WTC11 (cell line): ENCODE results near the gene CTNNA1. TPM values are rescaled to one million over a fixed set of nuclear protein-coding genes. Genes with fewer than 3 reads are reported as not detected.

Experiments used
- ATAC-seq: fragments of 200-7000 bp; cut with Tn5 transposase; 2 replicates; pipeline ENCODE4 v1.10.0; 2021; ENCODE audit warnings: mild to moderate bottlenecking, moderate library complexity
- CTCF ChIA-PET: fragments of 300-600 bp; sonication (Branson Sonifier 250); formaldehyde crosslinking; loops from one replicate; lab custom pipeline; 2021; ENCODE audit warnings: antibody characterized with exemption; lab: Charles Lee
- POLR2A ChIA-PET: fragments of 350-600 bp; sonication (Branson Sonifier 250); formaldehyde crosslinking; loops from one replicate; lab custom pipeline; 2021; ENCODE audit warnings: antibody characterized with exemption; lab: Charles Lee
- DNase-seq: peaks from one replicate; pipeline ENCODE4 v3.0.0; 2021; ENCODE audit warnings: low spot score
- H3K27ac Mint-ChIP-seq: 2 replicates; pipeline ENCODE4 v1.8.0; 2021; ENCODE audit warnings: mixed read lengths
- H3K27me3 Mint-ChIP-seq: 2 replicates; pipeline ENCODE4 v1.8.0; 2021; ENCODE audit warnings: low read depth, mild to moderate bottlenecking, moderate library complexity, mixed read lengths
- H3K36me3 Mint-ChIP-seq: 2 replicates; pipeline ENCODE4 v1.8.0; 2021; ENCODE audit warnings: mixed read lengths
- H3K4me1 Mint-ChIP-seq: 2 replicates; pipeline ENCODE4 v1.8.0; 2022; ENCODE audit warnings: mixed read lengths
- H3K4me3 Mint-ChIP-seq: 2 replicates; pipeline ENCODE4 v1.8.0; 2021; ENCODE audit warnings: mild to moderate bottlenecking, moderate library complexity, mixed read lengths
- H3K9me3 Mint-ChIP-seq: 2 replicates; pipeline ENCODE4 v1.8.0; 2021; ENCODE audit warnings: mixed read lengths
- AFF4 ChIP-seq: sonication (generic); formaldehyde crosslinking; IDR thresholded peaks from 2 replicates; pipeline ENCODE4 v1.8.1; 2023; ENCODE audit warnings: mild to moderate bottlenecking, missing genetic modification reagents, borderline replicate concordance
- AR ChIP-seq: fragments of 250-450 bp; sonication (Bioruptor Pico); IDR thresholded peaks from 2 replicates; pipeline ENCODE4 v1.9.0; 2021; ENCODE audit warnings: mild to moderate bottlenecking
- ATF1 ChIP-seq: sonication (generic); formaldehyde crosslinking; IDR thresholded peaks from 2 replicates; pipeline ENCODE4 v1.8.1; 2023; ENCODE audit warnings: mild to moderate bottlenecking, moderate library complexity, missing genetic modification reagents
- CREM ChIP-seq: sonication (generic); formaldehyde crosslinking; IDR thresholded peaks from 2 replicates; pipeline ENCODE4 v1.8.1; 2022; ENCODE audit warnings: mild to moderate bottlenecking, missing genetic modification reagents, moderate library complexity
- FOXK1 ChIP-seq: sonication (generic); formaldehyde crosslinking; IDR thresholded peaks from 2 replicates; pipeline ENCODE4 v1.8.0; 2022; ENCODE audit warnings: mild to moderate bottlenecking, moderate library complexity, missing genetic modification reagents
- FOXP4 ChIP-seq: sonication (generic); formaldehyde crosslinking; IDR thresholded peaks from 2 replicates; pipeline ENCODE4 v1.8.0; 2022; ENCODE audit warnings: mild to moderate bottlenecking, missing genetic modification reagents
- GABPB1 ChIP-seq: sonication (generic); formaldehyde crosslinking; IDR thresholded peaks from 2 replicates; pipeline ENCODE4 v1.8.1; 2023; ENCODE audit warnings: mild to moderate bottlenecking, missing genetic modification reagents
- JAZF1 ChIP-seq: fragments of 250-450 bp; sonication (Bioruptor Pico); IDR thresholded peaks from 2 replicates; pipeline ENCODE4 v1.9.0; 2021; ENCODE audit warnings: moderate library complexity, mild to moderate bottlenecking, inconsistent platforms
- JUN ChIP-seq: sonication (generic); formaldehyde crosslinking; IDR thresholded peaks from 2 replicates; pipeline ENCODE4 v1.8.0; 2023; ENCODE audit warnings: mild to moderate bottlenecking, missing genetic modification reagents
- MXD4 ChIP-seq: fragments of 250-450 bp; sonication (Bioruptor Pico); IDR thresholded peaks from 2 replicates; pipeline ENCODE4 v1.8.0; 2021; ENCODE audit warnings: mild to moderate bottlenecking, moderate library complexity, borderline replicate concordance
- NFYB ChIP-seq: sonication (generic); formaldehyde crosslinking; conservative IDR thresholded peaks from 2 replicates; pipeline ENCODE4 v1.8.0; 2022; ENCODE audit warnings: low read depth, missing genetic modification reagents
- NR1H2 ChIP-seq: sonication (generic); formaldehyde crosslinking; IDR thresholded peaks from 2 replicates; pipeline ENCODE4 v1.9.0; 2021; ENCODE audit warnings: mild to moderate bottlenecking, moderate library complexity, missing genetic modification reagents
- SMAD4 ChIP-seq: sonication (generic); formaldehyde crosslinking; IDR thresholded peaks from 2 replicates; pipeline ENCODE4 v1.8.0; 2022; ENCODE audit warnings: mild to moderate bottlenecking, missing genetic modification reagents
- ZNF416 ChIP-seq: fragments of 250-450 bp; sonication (Bioruptor Pico); IDR thresholded peaks from 2 replicates; pipeline ENCODE4 v1.9.0; 2021; ENCODE audit warnings: mild to moderate bottlenecking, inconsistent platforms
- ZNF671 ChIP-seq: fragments of 250-450 bp; sonication (Bioruptor Pico); IDR thresholded peaks from 2 replicates; pipeline ENCODE4 v1.8.0; 2021; ENCODE audit warnings: mild to moderate bottlenecking
- total RNA-seq: library from RNA; stranded (reverse); gene quantifications from 3 replicates; pipeline ENCODE4 v1.2.3, GENCODE V29; 2021
- TF ChIP-seq, protein P1 (sequence below): sonication (generic); formaldehyde crosslinking; IDR thresholded peaks from 2 replicates; pipeline ENCODE4 v1.8.1; 2022; ENCODE audit warnings: low read depth, mild to moderate bottlenecking, moderate library complexity, missing genetic modification reagents, borderline replicate concordance
- TF ChIP-seq, protein P2 (sequence below): sonication (generic); formaldehyde crosslinking; IDR thresholded peaks from 2 replicates; pipeline ENCODE4 v1.8.1; 2023; ENCODE audit warnings: mild to moderate bottlenecking, missing genetic modification reagents

The CTNNA1 gene
- total RNA-seq, 1 experiment from 2014 or later, result 309 TPM

DNA sequence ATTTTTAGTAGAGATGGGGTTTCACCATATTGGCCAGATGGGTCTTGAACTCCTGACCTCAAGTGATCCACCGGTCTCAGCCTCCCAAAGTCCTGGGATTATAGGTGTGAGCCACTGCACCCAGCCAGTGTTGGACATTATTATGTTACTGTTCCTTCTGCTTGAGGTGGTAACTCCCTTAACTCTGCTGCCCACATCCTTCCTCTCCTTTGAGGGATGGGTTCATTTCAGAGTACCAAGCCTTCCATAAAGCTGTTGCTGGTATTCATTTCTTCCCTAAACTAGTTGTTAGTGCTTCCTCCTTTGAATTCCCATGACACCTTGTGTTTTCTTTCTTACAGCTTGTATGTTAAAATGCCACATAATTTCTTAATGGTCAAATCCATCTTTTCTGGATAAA is 54.0 kb downstream of the CTNNA1 start:
- no peak overlapping the region for H3K27ac Mint-ChIP-seq
- H3K9me3 Mint-ChIP-seq, result peaks cover 5% of the 10 kb centered on the region
- TF ChIP-seq NFYB (no peak), ZNF416 (CRISPR knock-in tag) (no peak), NR1H2 (no peak), AR (no peak), SMAD4 (CRISPR knock-in tag) (no peak), FOXK1 (CRISPR knock-in tag) (no peak), ZNF671 (CRISPR knock-in tag) (no peak), AFF4 (no peak), JUN (CRISPR knock-in tag) (no peak), GABPB1 (no peak), CREM (CRISPR knock-in tag) (no peak), MXD4 (no peak), ATF1 (CRISPR knock-in tag) (no peak), JAZF1 (CRISPR knock-in tag) (no peak), FOXP4 (CRISPR knock-in tag) (no peak)
- TF ChIP-seq, protein P1, sequence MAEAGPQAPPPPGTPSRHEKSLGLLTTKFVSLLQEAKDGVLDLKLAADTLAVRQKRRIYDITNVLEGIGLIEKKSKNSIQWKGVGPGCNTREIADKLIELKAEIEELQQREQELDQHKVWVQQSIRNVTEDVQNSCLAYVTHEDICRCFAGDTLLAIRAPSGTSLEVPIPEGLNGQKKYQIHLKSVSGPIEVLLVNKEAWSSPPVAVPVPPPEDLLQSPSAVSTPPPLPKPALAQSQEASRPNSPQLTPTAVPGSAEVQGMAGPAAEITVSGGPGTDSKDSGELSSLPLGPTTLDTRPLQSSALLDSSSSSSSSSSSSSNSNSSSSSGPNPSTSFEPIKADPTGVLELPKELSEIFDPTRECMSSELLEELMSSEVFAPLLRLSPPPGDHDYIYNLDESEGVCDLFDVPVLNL (CRISPR knock-in tag), result no peak
- TF ChIP-seq, protein P2, sequence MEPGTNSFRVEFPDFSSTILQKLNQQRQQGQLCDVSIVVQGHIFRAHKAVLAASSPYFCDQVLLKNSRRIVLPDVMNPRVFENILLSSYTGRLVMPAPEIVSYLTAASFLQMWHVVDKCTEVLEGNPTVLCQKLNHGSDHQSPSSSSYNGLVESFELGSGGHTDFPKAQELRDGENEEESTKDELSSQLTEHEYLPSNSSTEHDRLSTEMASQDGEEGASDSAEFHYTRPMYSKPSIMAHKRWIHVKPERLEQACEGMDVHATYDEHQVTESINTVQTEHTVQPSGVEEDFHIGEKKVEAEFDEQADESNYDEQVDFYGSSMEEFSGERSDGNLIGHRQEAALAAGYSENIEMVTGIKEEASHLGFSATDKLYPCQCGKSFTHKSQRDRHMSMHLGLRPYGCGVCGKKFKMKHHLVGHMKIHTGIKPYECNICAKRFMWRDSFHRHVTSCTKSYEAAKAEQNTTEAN (CRISPR knock-in tag), result no peak
- ChIA-PET CTCF (no interaction called here), POLR2A (interaction anchor here (0.6 kb wide), 1 partner anchor 42 kb away, joined by 4 read pairs; no protein-coding TSS in a partner anchor)
- H3K36me3 Mint-ChIP-seq, result peaks cover 39% of the 10 kb centered on the region
- H3K27me3 Mint-ChIP-seq, result no peaks in the 10 kb centered on the region
- ATAC-seq, result no peak
- H3K4me3 Mint-ChIP-seq, result no peak overlapping the region
- no peak for DNase-seq
- H3K4me1 Mint-ChIP-seq, result peaks cover 7% of the 10 kb centered on the region
